ENCODE data around the gene CABLES2. TPM values are rescaled to one million over a fixed set of nuclear protein-coding genes. Genes with fewer than 3 reads are reported as not detected.

Gene CABLES2
- total RNA-seq, 4 donors from 2014 or later, result 0.29 to 10.6 (median 2.6) TPM

- H3K4me3 ChIP-seq, result no peak overlapping the region
- no peaks in the 10 kb centered on the region for H3K9me3 ChIP-seq
- no peaks in the 10 kb centered on the region for H3K36me3 ChIP-seq
- H3K4me1 ChIP-seq, result no peaks in the 10 kb centered on the region
- DNase-seq, result no peak
- TF ChIP-seq CTCF (IDR thresholded peaks at IDR 0.05) (no peak), POLR2A (IDR thresholded peaks at IDR 0.05) (no peak)
- intact Hi-C loops (cut with DNase I; ENCODE audit: low total_unique reads), result no loop called here
- H3K27ac ChIP-seq, result no peak overlapping the region
- H3K27me3 ChIP-seq, result no peaks in the 10 kb centered on the region
These were observed 18.4 kb upstream of the CABLES2 start for GRCh38 chr20:62425281-62426058.

GRCh38 chr20:62424249-62425107 lies 17.4 kb upstream of the CABLES2 start:
- intact Hi-C loops (cut with DNase I; ENCODE audit: low total_unique reads), result no loop called here
- Histone ChIP-seq H3K36me3 (no peaks in the 10 kb centered on the region), H3K27me3 (no peaks in the 10 kb centered on the region), H3K27ac (no peak overlapping the region), H3K4me1 (no peaks in the 10 kb centered on the region), H3K4me3 (no peak overlapping the region), H3K9me3 (no peaks in the 10 kb centered on the region)
- TF ChIP-seq CTCF (IDR thresholded peaks at IDR 0.05), result no peak
- TF ChIP-seq POLR2A (IDR thresholded peaks at IDR 0.05), result no peak
- no peak for DNase-seq

GRCh38 chr20:62423326-62423706 lies 16.2 kb upstream of the CABLES2 start:
- no peak overlapping the region for H3K27ac ChIP-seq
- no peaks in the 10 kb centered on the region for H3K9me3 ChIP-seq
- no peaks in the 10 kb centered on the region for H3K27me3 ChIP-seq
- intact Hi-C loops (cut with DNase I; ENCODE audit: low total_unique reads), result no loop called here
- H3K4me1 ChIP-seq, result no peaks in the 10 kb centered on the region
- TF ChIP-seq CTCF (IDR thresholded peaks at IDR 0.05), result no peak
- TF ChIP-seq POLR2A (IDR thresholded peaks at IDR 0.05), result no peak
- no peaks in the 10 kb centered on the region for H3K36me3 ChIP-seq
- no peak for DNase-seq
- no peak overlapping the region for H3K4me3 ChIP-seq

- no peak for DNase-seq
- Histone ChIP-seq H3K36me3 (no peaks in the 10 kb centered on the region), H3K27ac (no peak overlapping the region), H3K4me3 (no peak overlapping the region), H3K9me3 (no peaks in the 10 kb centered on the region), H3K27me3 (no peaks in the 10 kb centered on the region), H3K4me1 (no peaks in the 10 kb centered on the region)
- TF ChIP-seq CTCF (IDR thresholded peaks at IDR 0.05) (no peak), POLR2A (IDR thresholded peaks at IDR 0.05) (no peak)
- intact Hi-C loops (cut with DNase I; ENCODE audit: low total_unique reads), result no loop called here
These were observed 15.7 kb upstream of the CABLES2 start for GRCh38 chr20:62422636-62423325.

- intact Hi-C loops (cut with DNase I; ENCODE audit: low total_unique reads), result no loop called here
- Histone ChIP-seq H3K27ac (no peak overlapping the region), H3K4me3 (no peak overlapping the region), H3K36me3 (no peaks in the 10 kb centered on the region), H3K4me1 (no peaks in the 10 kb centered on the region), H3K27me3 (no peaks in the 10 kb centered on the region), H3K9me3 (no peaks in the 10 kb centered on the region)
- TF ChIP-seq CTCF (IDR thresholded peaks at IDR 0.05) (no peak), POLR2A (IDR thresholded peaks at IDR 0.05) (no peak)
- DNase-seq, result no peak
These were observed 14.6 kb upstream of the CABLES2 start for GRCh38 chr20:62421716-62421990.

Measured in uterus (tissue), 4 donors.